ENCODE measurements around the gene F7.

F7 gene

GRCh38 chr13:113118261-113119021 is 12.8 kb downstream of the F7 start:
- no peak for DNase-seq (ENCODE audit: low read depth in 2 of 2)

DNA sequence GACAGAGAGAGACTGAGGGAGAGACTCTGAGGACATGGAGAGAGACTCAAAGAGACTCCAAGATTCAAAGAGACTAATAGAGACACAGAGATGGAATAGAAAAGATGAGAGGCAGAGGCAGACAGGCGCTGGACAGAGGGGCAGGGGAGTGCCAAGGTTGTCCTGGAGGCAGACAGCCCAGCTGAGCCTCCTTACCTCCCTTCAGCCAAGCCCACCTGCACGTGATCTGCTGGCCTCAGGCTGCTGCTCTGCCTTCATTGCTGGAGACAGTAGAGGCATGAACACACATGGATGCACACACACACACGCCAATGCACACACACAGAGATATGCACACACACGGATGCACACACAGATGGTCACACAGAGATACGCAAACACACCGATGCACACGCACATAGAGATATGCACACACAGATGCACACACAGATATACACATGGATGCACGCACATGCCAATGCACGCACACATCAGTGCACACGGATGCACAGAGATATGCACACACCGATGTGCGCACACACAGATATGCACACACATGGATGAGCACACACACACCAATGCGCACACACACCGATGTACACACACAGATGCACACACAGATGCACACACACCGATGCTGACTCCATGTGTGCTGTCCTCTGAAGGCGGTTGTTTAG is 13.7 kb downstream of the F7 start:
- DNase-seq (ENCODE audit: low read depth in 2 of 2) = no peak

DNA sequence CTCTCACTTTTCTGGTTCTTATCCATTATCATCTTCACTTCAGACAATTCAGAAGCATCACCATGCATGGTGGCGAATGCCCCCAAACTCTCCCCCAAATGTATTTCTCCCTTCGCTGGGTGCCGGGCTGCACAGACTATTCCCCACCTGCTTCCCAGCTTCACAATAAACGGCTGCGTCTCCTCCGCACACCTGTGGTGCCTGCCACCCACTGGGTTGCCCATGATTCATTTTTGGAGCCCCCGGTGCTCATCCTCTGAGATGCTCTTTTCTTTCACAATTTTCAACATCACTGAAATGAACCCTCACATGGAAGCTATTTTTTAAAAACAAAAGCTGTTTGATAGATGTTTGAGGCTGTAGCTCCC is 14.2 kb downstream of the F7 start:
- DNase-seq (ENCODE audit: low read depth in 2 of 2) = no peak

DNA sequence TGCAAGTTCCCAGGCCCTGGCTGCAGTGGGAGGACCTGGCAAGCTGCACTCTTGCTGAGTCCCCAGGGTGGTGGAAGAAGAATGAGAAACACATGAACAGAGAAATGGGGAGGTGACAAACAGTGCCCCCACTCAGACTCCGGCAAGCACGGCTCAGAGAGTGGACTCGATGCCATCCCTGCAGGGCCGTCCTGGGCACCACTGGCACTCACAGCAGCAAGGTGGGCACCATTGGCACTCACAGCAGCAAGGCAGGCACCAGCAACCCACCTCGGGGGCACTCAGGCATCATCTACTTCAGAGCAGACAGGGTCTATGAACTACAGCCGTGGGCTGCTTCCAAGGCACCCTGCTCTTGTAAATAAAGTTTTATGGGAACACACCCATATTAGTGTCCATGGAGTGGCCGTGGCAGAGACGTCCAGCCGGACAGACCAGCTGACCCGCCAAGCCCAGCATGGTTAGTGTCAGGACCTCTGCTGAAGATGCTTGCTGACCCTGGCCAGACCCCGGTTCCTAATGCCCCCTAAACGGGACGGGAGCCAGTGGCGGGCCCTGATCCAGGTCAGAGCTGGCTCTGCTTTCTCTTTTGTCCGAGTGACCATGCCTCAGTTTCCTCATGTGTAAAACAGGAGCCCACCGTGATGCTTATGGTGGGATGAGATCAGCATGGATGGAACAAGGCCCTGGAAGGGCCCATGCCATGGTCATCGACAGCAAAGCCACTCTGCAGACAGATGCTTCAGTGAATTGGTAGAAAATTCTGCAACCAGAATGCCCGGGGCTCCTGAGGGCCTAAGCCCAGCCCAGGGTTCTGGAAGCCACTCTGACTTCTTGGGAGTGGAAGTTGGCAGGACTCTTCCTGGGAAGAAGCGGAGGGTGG is 14.9 kb downstream of the F7 start:
- DNase-seq (ENCODE audit: low read depth in 2 of 2) = no peak

GRCh38 chr13:113121183-113121927 is 15.8 kb downstream of the F7 start:
- DNase-seq (ENCODE audit: low read depth in 2 of 2) = no peak

GRCh38 chr13:113121928-113122471 is 16.4 kb downstream of the F7 start:
- no peak for DNase-seq (ENCODE audit: low read depth in 2 of 2)

DNA sequence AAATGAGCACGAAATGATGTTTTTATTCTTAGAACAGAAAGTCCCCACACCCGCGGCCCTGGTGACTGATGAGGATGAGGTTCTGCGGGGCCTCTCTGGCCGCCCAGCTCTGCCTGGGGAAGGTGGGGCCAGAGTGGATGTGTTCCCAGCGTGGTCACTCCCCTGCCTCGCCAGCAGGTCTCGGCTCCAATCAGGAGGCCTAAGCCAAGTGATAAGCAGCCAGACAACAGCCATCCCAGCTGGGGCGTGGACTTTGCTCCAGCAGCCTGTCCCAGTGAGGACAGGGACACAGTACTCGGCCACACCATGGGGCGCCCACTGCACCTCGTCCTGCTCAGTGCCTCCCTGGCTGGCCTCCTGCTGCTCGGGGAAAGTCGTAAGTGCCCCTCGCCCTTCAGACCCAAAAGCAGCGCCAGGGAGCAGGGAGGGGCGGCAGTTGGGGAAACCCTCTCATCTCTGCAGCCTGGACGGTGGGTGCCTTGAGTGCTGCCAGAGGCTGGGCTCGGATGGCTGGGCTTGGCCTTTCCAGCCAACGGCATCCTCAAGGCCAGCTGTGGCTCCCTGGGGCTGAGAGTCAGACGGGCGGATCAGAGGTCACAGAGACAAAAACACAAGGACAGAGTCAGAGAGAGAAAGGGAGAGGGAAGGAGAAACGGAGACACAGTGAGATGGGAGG is 17.1 kb downstream of the F7 start, which contains the start of gene F10:
Gene F10 (plus strand): TSS at position 250 of the 676 bp plus-strand sequence. CDS start 57 bp downstream, at position 307.
- DNase-seq (ENCODE audit: low read depth in 2 of 2) = no peak

- DNase-seq (ENCODE audit: low read depth in 2 of 2) = no peak
Observed at GRCh38 chr13:113123226-113124201, 17.9 kb downstream of the F7 start.

- no peak for DNase-seq (ENCODE audit: low read depth in 2 of 2)
Observed at GRCh38 chr13:113124211-113124970, 18.8 kb downstream of the F7 start.

- DNase-seq (ENCODE audit: low read depth in 2 of 2) = no peak
Observed at GRCh38 chr13:113125506-113126264, 20.1 kb downstream of the F7 start.

DNA sequence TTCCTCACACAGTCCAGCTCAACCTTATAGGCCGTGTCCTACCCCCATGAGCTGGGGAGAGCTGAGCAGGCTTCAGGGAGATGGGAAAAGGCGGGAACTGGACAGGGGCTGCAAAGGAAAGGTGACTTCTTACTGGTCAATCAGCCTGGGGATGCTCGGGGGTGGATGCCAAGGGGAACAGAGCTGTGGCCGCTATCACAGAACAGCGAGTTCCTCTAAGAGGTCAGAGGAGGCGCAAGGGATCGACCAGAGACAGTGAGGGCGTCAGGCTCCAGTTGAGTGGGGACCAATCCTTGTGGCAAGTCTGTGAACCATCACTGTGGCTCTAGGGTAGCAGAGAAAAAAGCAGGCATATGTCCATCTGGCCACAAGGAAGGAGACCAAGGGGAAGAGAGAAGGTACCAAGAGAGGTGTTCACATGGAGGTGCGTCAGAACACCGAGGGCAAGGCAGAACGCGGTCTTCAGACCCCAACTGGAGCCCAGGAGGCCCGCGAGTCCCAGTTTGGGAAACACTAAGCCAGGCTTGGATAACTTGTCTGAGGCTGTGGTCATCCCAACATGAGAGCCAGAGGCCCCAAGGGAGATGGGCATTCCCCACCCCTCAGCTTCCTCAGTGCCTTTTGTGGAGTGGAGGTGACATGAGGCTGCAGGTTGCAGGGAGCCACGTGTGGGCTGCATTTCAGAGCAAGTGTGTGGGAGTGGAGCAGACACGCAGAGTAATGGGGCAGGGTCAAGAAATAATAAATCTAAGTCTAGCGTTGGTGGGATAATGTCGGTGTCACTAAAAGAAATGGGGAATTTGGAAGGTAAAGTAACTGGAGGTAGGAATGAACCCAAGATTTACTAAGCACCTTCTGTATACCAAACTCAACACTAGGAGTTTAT is 20.9 kb downstream of the F7 start:
- DNase-seq (ENCODE audit: low read depth in 2 of 2) = no peak

GRCh38 chr13:113129480-113129879 is 23.9 kb downstream of the F7 start:
- no peak for DNase-seq (ENCODE audit: low read depth in 2 of 2)

- no peak for DNase-seq (ENCODE audit: low read depth in 2 of 2)
Observed at GRCh38 chr13:113129921-113130750, 24.5 kb downstream of the F7 start.

DNA sequence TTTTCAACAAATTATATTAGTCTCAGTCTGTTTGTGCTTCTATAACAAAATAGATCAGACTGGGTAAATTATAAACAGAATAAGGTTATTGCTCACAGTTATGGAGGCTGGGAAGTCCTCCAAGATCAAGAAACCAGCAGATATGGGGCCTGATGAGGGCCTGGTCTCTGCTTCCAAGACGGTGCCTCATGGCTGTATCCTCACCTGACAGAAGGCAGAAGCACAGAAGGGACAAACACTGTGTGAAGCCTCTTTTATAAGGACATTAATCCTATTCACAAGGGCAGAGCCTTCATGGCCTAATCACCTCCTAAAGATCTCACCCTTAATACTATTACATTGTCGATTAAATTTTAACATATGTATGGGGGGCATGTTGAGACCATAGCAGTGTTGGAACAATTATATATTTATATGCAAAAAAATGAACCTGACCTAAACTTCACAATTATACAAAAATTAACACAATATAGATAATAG is 29.7 kb downstream of the F7 start:
- DNase-seq (ENCODE audit: low read depth in 2 of 2) = no peak

- no peak for DNase-seq (ENCODE audit: low read depth in 2 of 2)
Observed at GRCh38 chr13:113137691-113138298, 32.2 kb downstream of the F7 start.

Data from fibroblast of skin of left biceps (primary cell).